ENCODE measurements around the gene HS2ST1. TPM values are rescaled to one million over a fixed set of nuclear protein-coding genes. Genes with fewer than 3 reads are reported as not detected.

HS2ST1 gene
- total and polyA plus RNA-seq, 11 donors, result 3.4 to 20.3 (median 13.6) TPM

- H3K4me3 ChIP-seq, result peak overlapping the region in 10 of 12 donors; percentile 17 to 66 (median 32)
- peak; percentile 41 to 60 (median 50) for ATAC-seq
- intact Hi-C loops (cut with DNase I), result loop anchor here (2.0 to 10.0 kb wide), 13 partner anchors 148 to 1173 kb away; partner anchors contain the start of gene LMO4 (in 3 of the 10)
- H3K9me3 ChIP-seq, result no peaks in the 10 kb centered on the region
- H3K36me3 ChIP-seq, result no peaks in the 10 kb centered on the region
- H3K4me1 ChIP-seq, result peaks cover 0 to 36% (median 9%) of the 10 kb centered on the region in 12 donors
- H3K27ac ChIP-seq, result peak overlapping the region; percentile 28 to 88 (median 64)
- DNase-seq, result peak; percentile 53 to 63 (median 56)
- peaks cover 0 to 2% (median 0%) of the 10 kb centered on the region in 9 donors for H3K27me3 ChIP-seq
- WGBS, 4 donors, result 44 to 66% (median 59%) methylated on average over 8 of the region's 8 CpGs
- TF ChIP-seq POLR2A (IDR thresholded peaks at IDR 0.05) (no peak), CTCF (IDR thresholded peaks at IDR 0.05) (no peak)
Observed at GRCh38 chr1:87129606-87130005, 215.2 kb downstream of the HS2ST1 start.

- H3K27me3 ChIP-seq, result peaks cover 0 to 2% (median 0%) of the 10 kb centered on the region in 9 donors
- TF ChIP-seq POLR2A (IDR thresholded peaks at IDR 0.05) (no peak), CTCF (IDR thresholded peaks at IDR 0.05) (no peak)
- H3K27ac ChIP-seq, result peak overlapping the region in 9 of 12 donors; percentile 34 to 88 (median 77)
- 80 to 91% (median 83%) methylated on average over 4 of the region's 4 CpGs for WGBS, 4 donors
- no peaks in the 10 kb centered on the region for H3K9me3 ChIP-seq
- peak overlapping the region in 8 of 12 donors; percentile 18 to 66 (median 38) for H3K4me3 ChIP-seq
- DNase-seq (peak in 1 of 5 donors; percentile 21), ATAC-seq (no peak)
- intact Hi-C loops (cut with DNase I), result loop anchor here (2.0 to 10.0 kb wide), 13 partner anchors 147 to 1172 kb away; partner anchors contain the start of gene LMO4 (in 3 of the 10)
- peaks cover 0 to 45% (median 12%) of the 10 kb centered on the region in 12 donors for H3K4me1 ChIP-seq
- H3K36me3 ChIP-seq, result no peaks in the 10 kb centered on the region
Observed at GRCh38 chr1:87130438-87130837, 216.0 kb downstream of the HS2ST1 start.

DNA sequence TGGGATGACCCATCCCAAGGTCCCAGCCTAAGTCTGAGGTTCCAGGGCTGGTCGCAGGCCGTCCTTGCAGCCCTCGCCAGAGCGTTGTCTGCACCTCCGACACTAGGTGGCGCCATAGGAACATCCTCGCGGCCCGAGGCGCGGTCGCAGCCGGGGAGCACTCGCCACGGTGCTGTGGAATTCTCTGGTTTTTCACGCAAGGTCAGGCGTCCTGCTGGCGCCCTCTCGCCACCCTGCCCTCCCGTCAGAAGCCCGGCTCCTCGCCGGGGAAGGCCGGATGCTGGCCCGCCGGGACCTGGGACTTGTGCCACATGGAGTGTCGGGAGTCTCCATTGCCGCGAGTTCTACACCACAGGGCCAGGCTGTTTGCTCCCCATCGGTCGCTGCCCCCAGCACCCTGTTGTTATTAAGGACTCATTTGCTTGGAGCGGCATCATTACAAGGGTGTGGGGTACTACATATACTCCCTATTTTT is 217.4 kb downstream of the HS2ST1 start:
- H3K4me1 ChIP-seq, result peaks cover 0 to 45% (median 12%) of the 10 kb centered on the region in 12 donors
- H3K36me3 ChIP-seq, result no peaks in the 10 kb centered on the region
- DNase-seq (peak; percentile 81 to 90 (median 83)), ATAC-seq (peak; percentile 74 to 93 (median 90))
- 0 to 3% (median 1%) methylated on average over 20 to 32 of the region's 32 CpGs for WGBS, 4 donors
- TF ChIP-seq CTCF (IDR thresholded peaks at IDR 0.05) (peak; percentile 87 to 98 (median 92)), POLR2A (IDR thresholded peaks at IDR 0.05) (no peak)
- H3K9me3 ChIP-seq, result no peaks in the 10 kb centered on the region
- H3K4me3 ChIP-seq, result peak overlapping the region; percentile 27 to 66 (median 48)
- H3K27ac ChIP-seq, result peak overlapping the region in 11 of 12 donors; percentile 5 to 88 (median 67)
- intact Hi-C loops (cut with DNase I), result loop anchor here (2.0 to 10.0 kb wide), 13 partner anchors 145 to 1170 kb away; partner anchors contain the start of gene LMO4 (in 3 of the 10)
- peaks cover 0 to 2% (median 0%) of the 10 kb centered on the region in 9 donors for H3K27me3 ChIP-seq

- intact Hi-C loops (cut with DNase I), result loop anchor here (5.0 to 10.0 kb wide), 12 partner anchors 145 to 1170 kb away; partner anchors contain the start of gene LMO4 (in 3 of the 10)
- H3K4me3 ChIP-seq, result peak overlapping the region; percentile 27 to 66 (median 48)
- H3K27ac ChIP-seq, result peak overlapping the region in 11 of 12 donors; percentile 5 to 88 (median 67)
- peaks cover 0 to 45% (median 12%) of the 10 kb centered on the region in 12 donors for H3K4me1 ChIP-seq
- H3K27me3 ChIP-seq, result peaks cover 0 to 2% (median 0%) of the 10 kb centered on the region in 9 donors
- ATAC-seq (peak in 2 of 4 donors; percentile 7 to 16), DNase-seq (peak in 1 of 5 donors; percentile 61)
- TF ChIP-seq CTCF (IDR thresholded peaks at IDR 0.05), result no peak
- TF ChIP-seq POLR2A (IDR thresholded peaks at IDR 0.05), result no peak
- 45 to 58% (median 53%) methylated on average over 32 to 47 of the region's 47 CpGs for WGBS, 4 donors
- H3K9me3 ChIP-seq, result no peaks in the 10 kb centered on the region
- no peaks in the 10 kb centered on the region for H3K36me3 ChIP-seq
Observed at GRCh38 chr1:87132284-87132870, 217.9 kb downstream of the HS2ST1 start.
